Osteoblast (primary cell): ENCODE results near the gene FGF14. TPM values are rescaled to one million over a fixed set of nuclear protein-coding genes. Genes with fewer than 3 reads are reported as not detected.

Source experiments
- DNase-seq: peaks from one replicate; pipeline ENCODE4 v3.0.0; 2011; ENCODE audit warnings: low spot score, mixed read lengths; ENCODE audit not compliant: insufficient read length; ENCODE audit errors: missing footprints
- H2AFZ ChIP-seq: 2 replicates; pipeline ENCODE4 v1.6.0; 2011; ENCODE audit warnings: mild to moderate bottlenecking, low read length
- H3K27ac ChIP-seq: 2 replicates; pipeline ENCODE4 v1.5.1; 2011; ENCODE audit warnings: mild to moderate bottlenecking, low read depth, low read length, moderate library complexity
- H3K27me3 ChIP-seq: 2 replicates; pipeline ENCODE4 v1.6.0; 2012; ENCODE audit warnings: mild to moderate bottlenecking, control low read depth, inconsistent platforms, low read length, moderate library complexity; ENCODE audit not compliant: insufficient read depth
- H3K36me3 ChIP-seq: 2 replicates; pipeline ENCODE4 v1.5.1; 2011; ENCODE audit warnings: mild to moderate bottlenecking, low read length, control low read depth, moderate library complexity; ENCODE audit not compliant: insufficient read depth
- H3K4me1 ChIP-seq: 2 replicates; pipeline ENCODE4 v1.5.1; 2011; ENCODE audit warnings: mild to moderate bottlenecking, low read length, control low read depth, moderate library complexity; ENCODE audit not compliant: insufficient read depth
- H3K4me2 ChIP-seq: 2 replicates; pipeline ENCODE4 v1.6.0; 2011; ENCODE audit warnings: mild to moderate bottlenecking, low read length; ENCODE audit not compliant: insufficient read depth
- H3K4me3 ChIP-seq: fragments of 200-600 bp; sonication (generic); 3 replicates; pipeline ENCODE4 v1.5.1; 2012; ENCODE audit warnings: mild to moderate bottlenecking, low read length, inconsistent platforms; ENCODE audit not compliant: insufficient read depth
- H3K79me2 ChIP-seq: 2 replicates; pipeline ENCODE4 v1.6.0; 2012; ENCODE audit warnings: mild to moderate bottlenecking, low read length, control low read depth, inconsistent platforms; ENCODE audit not compliant: insufficient read depth
- H3K9me3 ChIP-seq: 2 replicates; pipeline ENCODE4 v1.5.1; 2011; ENCODE audit warnings: low read depth, low read length, control low read depth
- H4K20me1 ChIP-seq: 2 replicates; pipeline ENCODE4 v1.6.0; 2012; ENCODE audit warnings: mild to moderate bottlenecking, low read length, control low read depth; ENCODE audit not compliant: insufficient read depth
- CTCF ChIP-seq: IDR thresholded peaks from 2 replicates; pipeline ENCODE4 v1.5.1; 2011; ENCODE audit warnings: mild to moderate bottlenecking, low read depth, low read length, moderate library complexity; ENCODE audit errors: extremely low read depth
- total RNA-seq: library from RNA; depleted of rRNA; stranded (reverse); fragments of >200 nt; gene quantifications from 2 replicates; pipeline ENCODE4 v1.2.3, GENCODE V29; 2012

FGF14 gene
- total RNA-seq, 1 donor = under 0.01 TPM

GRCh38 chr13:102250448-102250847 lies 151.4 kb downstream of the FGF14 start:
- Histone ChIP-seq H3K79me2 (no peaks in the 10 kb centered on the region), H4K20me1 (no peaks in the 10 kb centered on the region), H3K4me2 (no peak overlapping the region), H3K9me3 (no peaks in the 10 kb centered on the region), H3K36me3 (no peaks in the 10 kb centered on the region), H3K27ac (no peak overlapping the region), H3K4me3 (no peak overlapping the region), H3K4me1 (no peaks in the 10 kb centered on the region), H3K27me3 (no peaks in the 10 kb centered on the region), H2AFZ (no peak overlapping the region)
- DNase-seq = no peak
- TF ChIP-seq CTCF = no peak

- no peak overlapping the region for H3K4me3 ChIP-seq
- H3K9me3 ChIP-seq = no peaks in the 10 kb centered on the region
- no peaks in the 10 kb centered on the region for H3K4me1 ChIP-seq
- no peaks in the 10 kb centered on the region for H3K79me2 ChIP-seq
- H4K20me1 ChIP-seq = no peaks in the 10 kb centered on the region
- no peak for TF ChIP-seq CTCF
- no peak for DNase-seq
- no peaks in the 10 kb centered on the region for H3K36me3 ChIP-seq
- no peak overlapping the region for H3K27ac ChIP-seq
- no peak overlapping the region for H3K4me2 ChIP-seq
- no peaks in the 10 kb centered on the region for H3K27me3 ChIP-seq
- no peak overlapping the region for H2AFZ ChIP-seq
Observed at GRCh38 chr13:102244607-102245227, 157.1 kb downstream of the FGF14 start.

GRCh38 chr13:102240110-102240509 lies 161.7 kb downstream of the FGF14 start:
- Histone ChIP-seq H3K4me1 (no peaks in the 10 kb centered on the region), H2AFZ (no peak overlapping the region), H3K4me3 (no peak overlapping the region), H3K9me3 (no peaks in the 10 kb centered on the region), H3K36me3 (no peaks in the 10 kb centered on the region), H3K4me2 (no peak overlapping the region), H3K27me3 (no peaks in the 10 kb centered on the region), H4K20me1 (no peaks in the 10 kb centered on the region), H3K27ac (no peak overlapping the region), H3K79me2 (no peaks in the 10 kb centered on the region)
- no peak for DNase-seq
- TF ChIP-seq CTCF = no peak

GRCh38 chr13:102237230-102237629 lies 164.6 kb downstream of the FGF14 start:
- Histone ChIP-seq H3K4me2 (no peak overlapping the region), H3K79me2 (no peaks in the 10 kb centered on the region), H3K4me1 (no peaks in the 10 kb centered on the region), H3K36me3 (no peaks in the 10 kb centered on the region), H3K4me3 (no peak overlapping the region), H3K27me3 (no peaks in the 10 kb centered on the region), H3K27ac (no peak overlapping the region), H2AFZ (no peak overlapping the region), H4K20me1 (no peaks in the 10 kb centered on the region), H3K9me3 (no peaks in the 10 kb centered on the region)
- TF ChIP-seq CTCF = no peak
- no peak for DNase-seq
